GM18517 (cell line): ENCODE data around the gene NEK1.

Experiments used
- ATAC-seq: cut with Tn5 transposase; IDR thresholded peaks from one replicate; pipeline ENCODE4 v1.9.1; 2021; ENCODE audit warnings: mild to moderate bottlenecking, moderate library complexity; ENCODE audit not compliant: unreplicated experiment

NEK1 gene

GRCh38 chr4:169383724-169384123 lies 228.7 kb downstream of the NEK1 start:
- ATAC-seq: no peak

GRCh38 chr4:169379688-169380087 lies 232.7 kb downstream of the NEK1 start:
- no peak for ATAC-seq

GRCh38 chr4:169377367-169377766 lies 235.0 kb downstream of the NEK1 start:
- ATAC-seq: no peak

- ATAC-seq: no peak
These were observed 236.0 kb downstream of the NEK1 start for GRCh38 chr4:169376421-169376820.

- no peak for ATAC-seq
These were observed 239.6 kb downstream of the NEK1 start for GRCh38 chr4:169372791-169373190.

GRCh38 chr4:169369634-169370033 lies 242.7 kb downstream of the NEK1 start:
- no peak for ATAC-seq

- ATAC-seq: no peak
These were observed 244.6 kb downstream of the NEK1 start for GRCh38 chr4:169367826-169368225.

GRCh38 chr4:169366821-169367220 lies 245.6 kb downstream of the NEK1 start:
- no peak for ATAC-seq

- ATAC-seq: no peak
These were observed 249.8 kb downstream of the NEK1 start for GRCh38 chr4:169362607-169363006.

GRCh38 chr4:169361756-169362155 lies 250.6 kb downstream of the NEK1 start:
- no peak for ATAC-seq

- no peak for ATAC-seq
These were observed 252.4 kb downstream of the NEK1 start for GRCh38 chr4:169359961-169360360.

- no peak for ATAC-seq
These were observed 260.0 kb downstream of the NEK1 start for GRCh38 chr4:169352360-169352759.

GRCh38 chr4:169351872-169352271 lies 260.5 kb downstream of the NEK1 start:
- no peak for ATAC-seq

GRCh38 chr4:169348541-169348940 lies 263.8 kb downstream of the NEK1 start:
- no peak for ATAC-seq

GRCh38 chr4:169346840-169347239 lies 265.5 kb downstream of the NEK1 start:
- ATAC-seq: no peak

- no peak for ATAC-seq
These were observed 267.1 kb downstream of the NEK1 start for GRCh38 chr4:169345316-169345721.
